HG03066 (cell line): Measurements from ENCODE around the gene SAMD4A.
A peak's percentile ranks its signal among the peaks of the same experiment; 100 is the strongest.

Source experiments
- ATAC-seq: cut with Tn5 transposase; IDR thresholded peaks from one replicate; pipeline ENCODE4 v1.9.1; 2021; ENCODE audit warnings: low read depth; ENCODE audit not compliant: unreplicated experiment

The SAMD4A gene

DNA sequence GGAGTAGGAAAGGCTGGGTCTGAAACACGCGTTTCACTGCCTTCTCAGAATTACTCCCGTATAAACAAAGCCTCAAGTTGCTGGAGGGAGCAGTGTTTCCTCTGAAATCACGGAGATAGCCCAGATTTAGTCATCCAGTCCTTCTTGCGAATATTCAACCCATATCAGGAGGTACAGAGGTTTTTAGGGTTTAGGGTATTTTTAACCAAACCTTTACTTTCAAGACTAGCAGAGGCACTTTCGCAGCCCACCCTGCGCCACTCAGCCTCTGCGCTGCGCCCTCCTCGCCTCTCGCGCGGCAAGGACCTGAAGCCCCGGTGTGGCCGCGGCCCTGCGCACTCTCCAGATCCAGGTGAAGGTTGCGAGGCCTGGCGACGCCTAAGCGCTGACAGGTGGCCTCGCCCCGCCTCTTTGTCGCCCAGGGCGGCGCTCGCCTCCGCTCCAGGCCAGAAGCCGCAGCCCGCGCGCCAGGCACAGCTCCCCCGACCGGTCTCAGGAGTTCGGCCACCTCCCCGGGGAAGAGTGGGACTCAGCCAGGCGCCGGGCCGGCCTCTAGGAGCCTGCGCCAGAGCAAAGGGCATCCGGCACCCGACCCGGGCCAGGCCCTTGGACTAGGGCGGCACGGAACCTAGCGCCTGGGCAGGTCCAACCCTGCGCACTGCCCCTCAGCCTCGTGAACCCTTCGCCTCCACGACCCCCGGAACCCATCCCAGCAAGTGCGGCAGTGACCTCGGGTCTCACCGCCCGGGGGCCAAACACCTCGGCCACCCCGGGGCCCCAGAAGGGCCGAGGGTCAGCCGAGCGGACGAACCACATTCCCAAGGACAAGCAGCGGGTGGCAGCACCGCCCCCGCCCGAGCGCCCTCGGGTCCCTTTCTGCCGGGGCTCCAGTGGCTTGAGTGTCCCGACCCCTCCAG is 1.8 kb upstream of the SAMD4A start:
- ATAC-seq: peak; percentile 37

DNA sequence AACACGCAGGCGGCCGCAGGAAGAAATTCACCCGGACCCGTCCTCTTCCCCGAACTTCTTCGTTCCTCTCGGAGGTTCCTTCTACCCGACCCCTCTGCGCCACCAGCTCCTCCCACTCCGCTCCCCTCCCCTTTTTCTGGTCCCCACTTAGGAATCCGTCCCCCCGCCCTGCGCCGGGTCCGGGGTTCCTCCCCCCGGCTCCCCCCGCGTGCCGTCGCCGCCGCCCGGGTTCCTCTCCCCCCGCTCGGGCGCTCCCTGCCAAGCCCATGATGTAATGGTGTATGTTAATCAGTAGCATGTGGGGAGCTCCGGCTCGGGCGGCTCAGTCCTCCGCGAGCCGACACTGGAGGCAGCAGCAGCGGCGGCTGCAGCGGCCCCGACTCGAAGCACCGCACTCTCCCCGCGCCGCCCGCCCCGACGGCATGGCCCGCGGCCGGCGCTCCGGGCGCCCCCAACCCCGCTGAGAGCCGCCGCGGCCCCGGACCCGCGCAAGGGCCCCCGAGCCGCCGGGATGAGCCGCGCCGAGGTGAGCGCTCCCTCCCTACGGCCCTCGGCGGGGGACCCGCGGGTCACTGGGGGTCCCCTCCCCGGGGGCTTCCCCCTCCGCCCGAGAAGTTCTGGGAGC is 1.0 kb upstream of the SAMD4A start:
- peak; percentile 49 for ATAC-seq

DNA sequence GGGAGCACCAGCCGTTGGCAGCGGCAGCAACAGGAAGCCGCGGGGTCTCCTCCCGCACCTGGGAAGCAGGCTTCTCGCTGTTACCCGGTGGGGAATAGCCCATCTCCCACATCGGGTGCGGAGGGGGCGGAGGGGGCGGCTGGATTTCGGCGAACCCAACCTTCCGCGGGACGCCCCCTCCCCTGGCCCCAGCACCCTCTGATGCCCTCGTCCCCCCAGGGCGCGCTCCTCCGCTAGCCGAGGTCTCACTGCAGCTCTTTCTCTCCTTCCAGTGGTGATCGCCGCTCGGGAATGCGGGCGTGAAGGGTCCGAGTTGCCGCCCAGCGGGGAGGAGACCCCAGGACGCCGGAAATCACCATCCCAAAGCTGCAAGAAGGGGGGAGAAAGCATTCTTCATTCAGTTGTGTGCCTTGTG is 303 bp downstream of the SAMD4A start:
- ATAC-seq: no peak

DNA sequence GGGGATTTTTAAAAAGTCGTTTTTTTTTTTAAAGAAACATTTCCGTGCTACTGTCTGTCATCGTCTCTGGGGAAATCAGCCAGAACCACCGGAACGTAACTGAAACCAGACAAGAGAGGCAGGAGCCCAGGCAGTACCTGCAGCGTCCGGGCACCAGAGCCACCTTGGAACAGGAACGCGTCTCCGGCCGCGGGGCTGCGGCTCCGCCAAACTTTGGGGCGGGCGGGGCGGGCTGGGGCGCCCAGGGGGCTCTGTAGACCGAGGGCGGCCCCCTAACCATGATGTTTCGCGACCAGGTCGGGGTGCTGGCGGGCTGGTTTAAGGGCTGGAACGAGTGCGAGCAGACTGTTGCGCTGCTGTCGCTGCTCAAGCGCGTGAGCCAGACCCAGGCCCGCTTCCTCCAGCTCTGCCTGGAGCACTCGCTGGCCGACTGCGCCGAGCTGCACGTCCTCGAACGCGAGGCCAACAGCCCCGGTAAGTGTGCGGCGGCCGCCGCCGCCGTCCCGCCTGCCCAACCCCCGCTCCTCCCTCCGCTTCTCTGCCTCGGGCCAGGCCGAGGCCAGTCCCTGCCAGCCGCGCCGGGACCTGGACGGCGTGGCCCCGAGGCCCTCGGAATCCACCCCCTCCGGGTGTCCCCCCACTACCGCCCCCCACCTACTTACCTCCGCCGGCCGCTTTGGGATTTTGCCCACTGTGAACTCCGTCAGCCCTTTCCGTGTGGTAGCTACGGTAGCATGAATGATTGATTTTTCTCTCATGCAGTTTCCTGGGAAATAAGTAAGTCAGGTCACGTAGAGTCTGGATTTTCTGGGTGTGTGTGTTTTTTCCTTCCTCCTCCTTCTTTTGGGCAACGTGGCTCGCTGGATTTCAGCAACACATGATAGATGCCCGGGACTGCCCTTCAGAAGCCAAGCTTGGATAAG is 972 bp downstream of the SAMD4A start:
- no peak for ATAC-seq

DNA sequence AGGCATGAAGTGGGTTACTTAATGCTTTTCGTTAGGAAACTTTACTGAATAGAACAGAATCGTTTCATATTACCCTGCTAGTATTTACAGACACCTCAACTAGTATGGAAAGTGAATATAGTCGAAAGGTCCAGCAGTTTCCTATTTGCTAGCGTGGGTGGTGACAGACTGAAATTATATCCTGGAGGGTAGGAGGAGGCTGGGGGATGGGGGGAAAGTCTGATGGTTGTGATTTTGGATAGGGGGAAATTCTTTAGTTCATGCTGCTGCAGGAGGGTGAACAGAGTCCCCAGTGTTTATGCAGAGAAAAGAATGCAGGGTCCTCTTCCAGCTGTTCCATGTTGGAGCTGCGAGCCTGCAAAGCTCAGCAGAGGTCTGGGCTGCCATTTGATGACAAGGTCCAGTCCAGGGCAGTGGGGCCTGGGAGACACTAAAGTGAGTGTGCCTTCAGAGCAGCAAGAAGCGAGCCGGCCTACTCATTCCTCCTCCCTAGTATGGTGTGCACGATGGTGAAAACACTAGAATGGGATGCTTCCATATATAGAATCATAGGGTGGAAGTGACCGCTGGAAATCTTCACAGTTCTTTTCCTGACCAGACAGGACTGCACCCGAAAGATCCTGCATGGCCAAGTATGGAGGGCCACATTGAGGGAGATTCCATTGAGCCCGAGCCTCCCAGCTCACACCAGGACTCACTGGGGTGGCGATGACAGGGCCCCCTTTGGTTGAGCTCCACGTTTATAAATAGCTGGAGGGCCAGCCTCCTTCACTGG is 2.1 kb downstream of the SAMD4A start:
- no peak for ATAC-seq

DNA sequence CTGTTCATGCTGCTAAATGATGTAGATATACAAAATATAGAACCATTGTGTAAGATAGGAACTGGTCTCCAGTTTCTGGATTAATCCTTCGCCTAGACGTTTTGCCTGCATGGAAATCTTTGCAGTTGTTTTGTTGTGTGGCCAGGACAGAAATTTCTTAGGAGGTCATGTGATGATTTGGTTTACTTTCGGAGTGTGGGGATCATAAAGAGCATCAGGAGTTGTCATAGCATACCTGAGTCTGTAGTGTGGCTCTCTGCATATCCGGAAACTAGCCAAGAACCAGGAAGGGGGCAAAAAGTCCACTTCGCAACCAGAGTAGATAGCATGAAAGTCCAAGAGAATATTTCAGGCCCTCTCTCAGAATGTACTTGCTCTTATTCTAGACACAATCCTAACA is 3.1 kb downstream of the SAMD4A start:
- ATAC-seq: no peak

DNA sequence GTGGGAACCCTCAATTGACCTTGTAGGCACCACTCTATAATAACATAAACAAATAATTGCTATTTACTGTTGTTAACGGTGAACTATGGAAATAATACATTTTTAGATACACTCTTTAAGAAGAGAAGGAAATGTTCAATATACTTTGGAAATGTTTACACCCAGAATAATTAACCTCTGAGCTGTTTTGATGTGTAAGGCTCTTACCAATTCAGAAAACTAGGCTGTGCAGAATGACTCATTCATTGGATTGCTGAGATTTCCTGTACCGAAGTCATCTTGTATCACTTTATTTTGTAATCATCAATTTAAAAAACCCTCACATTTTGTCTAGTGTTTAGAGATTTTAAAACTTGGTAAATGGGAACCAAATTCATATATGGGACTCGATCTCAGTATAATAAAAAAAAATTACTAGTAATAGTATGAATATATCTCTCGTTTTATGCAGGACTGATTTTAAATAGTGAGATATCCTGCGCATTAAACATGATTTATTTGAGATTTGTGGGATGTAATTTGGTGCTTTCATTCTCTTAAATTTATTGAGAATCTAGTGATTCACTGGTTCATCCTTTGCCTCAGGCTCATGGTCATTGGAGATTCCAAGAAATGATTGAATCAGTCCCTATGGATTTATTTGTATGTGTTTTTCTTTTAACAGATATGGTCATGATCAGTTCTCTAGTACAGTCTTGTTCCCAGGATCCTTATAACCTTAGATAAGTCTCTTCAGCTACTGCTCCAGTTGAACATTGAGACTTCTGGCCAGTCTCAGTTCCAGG is 3.9 kb downstream of the SAMD4A start:
- ATAC-seq: no peak

DNA sequence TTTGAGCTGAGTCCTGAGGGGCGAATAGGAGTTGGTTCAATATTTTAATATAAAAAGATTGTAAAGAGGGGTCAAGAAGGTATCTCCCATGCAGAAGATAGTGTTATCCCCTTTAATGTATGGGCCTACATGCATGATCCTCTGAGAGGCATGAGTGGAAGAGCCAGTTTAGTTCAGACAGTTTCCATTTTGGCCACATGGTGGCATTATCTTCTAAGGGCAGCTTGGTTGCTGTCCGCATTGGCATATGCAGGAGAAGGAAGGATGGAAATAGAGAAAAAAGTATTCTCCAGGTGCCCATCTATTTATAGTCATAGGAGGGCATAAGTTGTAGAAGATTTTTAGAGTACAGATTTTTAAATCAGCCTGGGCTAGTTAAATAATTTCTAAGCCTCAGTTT is 5.4 kb downstream of the SAMD4A start:
- ATAC-seq: no peak

DNA sequence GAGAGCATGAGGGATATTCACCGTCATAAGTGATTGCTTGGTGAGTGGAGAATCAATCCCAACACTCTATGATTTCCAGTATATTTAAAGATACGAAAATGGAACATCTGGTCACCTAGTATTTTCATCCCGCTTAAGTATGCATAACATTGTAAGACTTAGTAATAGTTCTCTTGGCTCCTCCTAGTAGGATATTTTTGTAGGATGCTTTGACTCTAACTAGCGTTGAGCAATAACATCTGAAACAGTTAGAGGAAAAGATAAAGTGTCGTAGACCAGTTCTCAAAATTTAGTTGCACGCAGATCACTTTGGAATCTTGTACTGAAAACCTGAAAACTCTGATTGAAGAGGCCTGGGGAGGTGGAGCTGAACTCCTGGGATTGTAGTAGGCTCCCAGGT is 7.6 kb downstream of the SAMD4A start:
- no peak for ATAC-seq

DNA sequence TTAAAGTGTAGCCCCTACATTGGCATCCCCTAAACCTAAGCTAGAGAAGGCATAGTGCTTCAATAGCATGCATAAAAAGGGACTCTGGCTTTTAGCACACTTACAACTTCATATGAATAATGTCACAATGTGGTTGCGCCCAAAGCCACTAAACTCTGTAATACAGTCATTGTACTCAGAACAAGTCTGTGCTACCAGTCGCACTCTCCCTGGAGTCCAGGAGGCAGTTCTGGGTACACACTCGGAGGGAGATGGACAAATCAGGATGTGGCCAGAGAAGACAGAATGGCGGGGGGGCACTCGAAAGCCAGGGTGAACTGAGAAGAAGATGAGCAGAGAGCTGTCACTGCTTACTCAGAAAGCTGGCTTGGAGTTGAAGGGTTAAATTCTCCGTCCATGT is 10.6 kb downstream of the SAMD4A start:
- no peak for ATAC-seq

DNA sequence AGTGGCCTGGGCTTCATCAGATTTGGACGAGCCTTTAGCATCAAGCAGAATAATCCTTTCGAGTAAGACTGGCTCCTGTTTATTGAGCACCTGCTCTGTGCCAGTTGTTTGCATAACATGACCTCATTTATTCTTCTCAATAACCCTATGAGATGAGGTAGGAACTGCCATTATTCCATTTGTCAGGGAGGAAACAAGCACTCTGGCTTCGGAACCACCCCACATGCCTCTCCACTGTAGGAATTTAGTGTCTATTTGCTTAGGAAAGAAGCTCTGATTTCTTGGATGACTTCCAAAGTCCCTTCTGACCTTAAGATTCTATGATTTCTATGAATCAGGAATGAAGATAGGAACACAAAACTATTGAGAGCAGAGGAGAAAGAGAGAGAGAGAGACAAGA is 11.0 kb downstream of the SAMD4A start:
- ATAC-seq: no peak

DNA sequence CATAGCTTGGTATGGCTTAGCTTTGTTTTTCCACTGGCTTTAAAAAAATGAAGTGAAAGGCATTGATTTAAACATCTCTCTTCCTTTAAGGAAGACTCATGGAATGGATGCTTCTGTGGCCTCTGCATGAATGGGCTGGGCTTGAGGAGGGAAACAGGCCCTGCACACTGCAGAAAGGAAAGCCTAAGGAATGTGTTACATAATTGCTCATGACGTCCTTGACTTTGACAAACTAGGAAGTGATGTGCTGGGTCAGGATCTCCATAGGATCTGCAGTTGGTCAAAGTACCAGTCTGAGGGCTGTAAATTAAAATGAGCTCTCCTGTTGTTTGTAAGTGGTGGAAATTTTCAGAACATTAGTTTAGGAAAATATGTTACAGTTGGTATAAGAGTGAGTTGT is 12.7 kb downstream of the SAMD4A start:
- ATAC-seq: no peak

DNA sequence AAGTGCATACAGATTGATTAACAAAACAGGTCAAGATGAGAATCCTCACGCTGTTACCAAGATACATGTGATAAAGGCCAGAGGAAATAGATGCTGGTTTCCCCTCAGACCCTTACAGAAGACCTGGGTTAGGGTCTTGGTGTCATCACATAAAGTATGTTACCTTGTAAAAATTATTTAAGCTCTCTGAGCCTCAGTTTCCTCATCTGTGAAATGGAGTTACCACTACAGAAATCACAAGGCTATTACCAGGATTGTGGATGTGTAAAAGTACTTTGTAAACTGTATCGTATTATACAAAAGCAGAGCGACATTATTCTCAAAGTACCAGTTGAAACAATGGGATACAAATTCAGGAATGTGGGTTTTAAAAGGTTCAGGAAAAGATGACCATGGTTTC is 14.0 kb downstream of the SAMD4A start:
- ATAC-seq: no peak

DNA sequence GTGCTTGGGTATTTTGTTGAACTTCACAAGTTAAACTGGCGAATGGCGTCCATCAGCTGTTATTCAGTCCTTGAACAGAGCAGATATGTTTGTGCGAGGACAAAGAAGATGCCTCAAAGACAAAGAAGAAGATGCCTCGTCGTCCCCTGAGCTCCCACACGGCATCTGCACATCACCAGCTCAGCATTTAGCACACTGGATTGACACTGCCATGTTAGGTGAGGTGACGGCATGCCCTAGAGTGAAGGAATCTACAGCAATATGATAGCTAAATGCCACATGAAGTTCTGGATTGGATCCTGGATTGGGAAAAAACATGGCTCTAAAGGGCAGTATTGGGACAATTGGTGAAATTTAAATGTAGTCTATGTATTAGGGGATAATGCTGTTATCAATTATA is 15.4 kb downstream of the SAMD4A start:
- no peak for ATAC-seq

DNA sequence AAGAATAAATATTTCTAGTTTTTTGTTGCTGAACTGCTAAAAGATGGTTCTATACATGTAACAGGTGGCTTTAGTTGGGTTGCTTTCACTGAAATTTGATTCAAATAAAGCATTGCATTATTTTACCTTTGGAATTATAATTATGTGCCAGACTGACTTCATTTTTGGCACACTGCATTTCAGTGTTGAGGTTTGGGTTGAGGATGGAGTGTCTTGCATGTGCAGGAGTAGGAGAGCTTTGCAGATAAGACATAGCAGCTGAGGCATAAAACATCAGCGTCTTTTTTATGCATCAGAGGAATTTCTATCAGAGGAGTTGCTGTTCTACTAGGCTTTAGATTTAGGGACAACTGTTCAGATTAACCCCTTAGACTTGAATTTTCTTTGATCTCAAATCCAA is 17.2 kb downstream of the SAMD4A start:
- no peak for ATAC-seq

DNA sequence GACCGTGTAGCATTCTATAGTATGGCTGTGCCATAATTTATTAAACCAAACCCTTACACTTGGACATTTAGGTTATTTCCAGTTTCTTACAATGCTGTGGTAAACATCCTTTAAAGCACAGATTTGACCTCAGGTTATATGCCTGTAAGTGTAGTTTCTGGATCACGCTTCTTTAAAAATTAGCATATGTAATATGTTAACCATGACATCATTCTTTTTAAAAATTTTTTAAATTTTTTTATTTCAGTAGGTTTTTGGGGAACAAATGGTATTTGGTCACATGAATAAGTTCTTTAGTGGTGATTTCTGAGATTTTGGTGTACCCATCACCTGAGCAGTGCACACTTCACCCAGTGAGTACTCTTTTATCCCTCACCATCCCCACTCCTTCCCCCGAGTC is 18.3 kb downstream of the SAMD4A start:
- no peak for ATAC-seq

DNA sequence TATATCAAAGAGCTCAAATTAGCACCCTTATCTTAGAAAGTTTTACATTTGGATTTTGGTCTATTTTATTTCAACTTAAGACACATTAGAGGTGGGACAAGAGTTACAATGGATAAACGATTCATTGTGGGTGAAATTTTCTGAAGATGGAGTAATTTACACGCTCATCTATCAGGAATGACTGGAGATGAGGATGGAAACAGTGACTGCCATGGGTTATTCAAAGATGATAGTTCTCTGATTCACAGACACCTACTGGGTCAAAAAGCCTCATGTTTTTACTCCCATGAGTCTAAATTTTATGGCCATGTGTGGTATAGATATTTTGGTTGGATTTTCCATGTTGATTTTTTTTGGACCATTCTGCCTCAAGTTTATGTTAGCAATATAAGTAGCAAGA is 22.1 kb downstream of the SAMD4A start:
- ATAC-seq: no peak

DNA sequence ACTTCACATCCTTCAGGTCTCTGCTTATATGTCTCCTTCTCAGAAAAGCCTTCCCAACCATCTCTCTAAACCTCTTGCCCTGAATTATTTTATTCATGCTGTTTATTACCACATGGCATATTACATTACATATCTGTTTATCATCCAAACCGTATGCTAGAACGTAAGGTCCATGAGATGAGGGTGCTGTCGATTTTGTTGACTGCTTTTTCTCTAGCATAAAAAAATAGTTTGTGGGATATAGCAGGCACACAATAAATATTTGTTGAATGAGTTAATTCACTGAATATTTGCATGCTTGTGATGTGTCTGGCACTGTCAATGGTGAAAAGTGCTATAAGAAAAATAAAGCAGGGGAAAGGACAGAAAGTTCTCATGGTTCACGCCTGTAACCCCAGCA is 22.9 kb downstream of the SAMD4A start:
- ATAC-seq: no peak

DNA sequence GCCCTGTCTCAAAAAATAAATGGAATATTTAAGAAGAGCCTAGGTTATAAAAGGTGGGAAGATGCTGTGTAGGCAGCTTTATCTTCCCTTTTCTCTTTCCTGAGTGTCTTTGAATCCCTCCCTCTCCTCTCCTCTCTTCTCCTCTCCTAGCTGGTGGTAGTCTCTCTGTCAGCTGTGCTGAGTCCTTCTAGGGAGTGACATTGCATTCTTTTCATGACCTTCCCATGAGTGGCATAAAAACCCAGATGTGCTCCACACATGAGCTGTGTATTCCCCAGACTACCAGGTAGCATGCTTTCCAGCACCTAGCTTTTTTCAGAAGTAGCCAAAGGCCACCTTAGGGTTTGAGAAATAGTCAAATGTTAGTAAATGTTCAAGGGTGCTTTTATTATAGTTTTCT is 23.6 kb downstream of the SAMD4A start:
- ATAC-seq: no peak

DNA sequence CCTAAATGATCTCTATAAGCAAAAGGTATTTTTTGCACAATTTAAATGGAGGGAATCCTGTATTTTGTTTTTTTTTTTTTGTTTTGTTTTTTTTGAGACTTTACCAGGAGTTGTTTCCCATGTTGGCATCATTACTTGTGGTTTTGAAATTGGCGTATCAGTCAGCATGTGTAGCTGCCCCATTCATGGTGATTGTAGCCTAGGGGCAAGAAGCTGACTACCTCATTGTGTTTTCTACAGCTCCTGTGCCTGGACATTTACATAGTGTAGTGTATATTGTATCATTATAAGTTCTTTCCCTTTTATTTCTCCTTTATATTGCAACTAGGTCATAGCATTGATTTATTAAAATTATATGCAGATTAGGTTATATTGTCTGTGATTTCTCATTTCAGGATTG is 24.5 kb downstream of the SAMD4A start:
- ATAC-seq: no peak
